SU-DHL-6 (cell line): ENCODE data around the gene GAMT.

Experiments used
- H2AFZ ChIP-seq: fragments of 200-600 bp; sonication (generic); 2 replicates; pipeline ENCODE4 v1.6.1; 2014; ENCODE audit warnings: low read depth, mild to moderate bottlenecking, moderate library complexity, mixed read lengths, antibody characterized with exemption, low read length; ENCODE audit not compliant: severe bottlenecking
- H3F3A ChIP-seq: fragments of 200-600 bp; shearing (Covaris generic); 2 replicates; pipeline ENCODE4 v1.6.0; 2016; ENCODE audit warnings: antibody characterized with exemption, mild to moderate bottlenecking; ENCODE audit not compliant: insufficient read depth
- H3K27ac ChIP-seq: fragments of 200-600 bp; sonication (generic); 2 replicates; pipeline ENCODE4 v1.5.1; 2016; ENCODE audit warnings: low read depth, mild to moderate bottlenecking, low read length, moderate library complexity, mixed read lengths
- H3K27me3 ChIP-seq: fragments of 200-600 bp; sonication (generic), shearing (Covaris generic); 2 replicates; pipeline ENCODE4 v1.6.0; 2014; ENCODE audit warnings: mild to moderate bottlenecking, low read length
- H3K36me3 ChIP-seq: fragments of 200-600 bp; sonication (generic); 2 replicates; pipeline ENCODE4 v1.6.1; 2014; ENCODE audit warnings: mild to moderate bottlenecking, low read length, mixed read lengths
- H3K4me2 ChIP-seq: fragments of 300-600, 200-600 bp; shearing (Covaris generic), sonication (generic); 2 replicates; pipeline ENCODE4 v1.6.0; 2014; ENCODE audit warnings: low read length, low read depth, mild to moderate bottlenecking; ENCODE audit not compliant: poor library complexity, severe bottlenecking
- H3K4me3 ChIP-seq: fragments of 200-600 bp; sonication (generic); 2 replicates; pipeline ENCODE4 v1.5.1; 2014; ENCODE audit warnings: antibody characterized with exemption, low read length, mild to moderate bottlenecking, mixed read lengths; ENCODE audit not compliant: insufficient read depth, poor library complexity, severe bottlenecking
- H3K79me2 ChIP-seq: fragments of 200-600 bp; sonication (generic); 2 replicates; pipeline ENCODE4 v1.6.1; 2014; ENCODE audit warnings: mild to moderate bottlenecking, low read length, moderate library complexity; ENCODE audit not compliant: insufficient read depth
- H3K9ac ChIP-seq: fragments of 200-600 bp; sonication (generic); 2 replicates; pipeline ENCODE4 v1.7.0; 2014; ENCODE audit warnings: mild to moderate bottlenecking, low read length
- H3K9me2 ChIP-seq: fragments of 200-600 bp; sonication (generic); replicated peaks from 2 replicates; pipeline ENCODE4 v1.6.1; 2014; ENCODE audit warnings: low read length; ENCODE audit not compliant: insufficient read depth
- H3K9me3 ChIP-seq: fragments of 200-600 bp; sonication (generic); 2 replicates; pipeline ENCODE4 v1.6.1; 2014; ENCODE audit warnings: low read length, mixed read lengths; ENCODE audit not compliant: insufficient read depth
- H4K20me1 ChIP-seq: fragments of 200-600 bp; sonication (generic); 2 replicates; pipeline ENCODE4 v1.6.1; 2014; ENCODE audit warnings: low read depth, mild to moderate bottlenecking, antibody characterized with exemption, low read length, moderate library complexity, mixed read lengths
- CTCF ChIP-seq: fragments of 200-600 bp; sonication (generic); IDR thresholded peaks from one replicate; pipeline ENCODE4 v1.5.1; 2017; ENCODE audit warnings: antibody characterized with exemption, mild to moderate bottlenecking, low read length, moderate library complexity; ENCODE audit not compliant: insufficient read depth, poor library complexity, severe bottlenecking
- EZH2phosphoT487 ChIP-seq: fragments of 200-600 bp; sonication (generic), shearing (Covaris generic); conservative IDR thresholded peaks from 2 replicates; pipeline ENCODE4 v1.6.1; 2018; ENCODE audit warnings: mild to moderate bottlenecking, antibody characterized with exemption, low read length, moderate library complexity, mixed read lengths

GAMT gene

DNA sequence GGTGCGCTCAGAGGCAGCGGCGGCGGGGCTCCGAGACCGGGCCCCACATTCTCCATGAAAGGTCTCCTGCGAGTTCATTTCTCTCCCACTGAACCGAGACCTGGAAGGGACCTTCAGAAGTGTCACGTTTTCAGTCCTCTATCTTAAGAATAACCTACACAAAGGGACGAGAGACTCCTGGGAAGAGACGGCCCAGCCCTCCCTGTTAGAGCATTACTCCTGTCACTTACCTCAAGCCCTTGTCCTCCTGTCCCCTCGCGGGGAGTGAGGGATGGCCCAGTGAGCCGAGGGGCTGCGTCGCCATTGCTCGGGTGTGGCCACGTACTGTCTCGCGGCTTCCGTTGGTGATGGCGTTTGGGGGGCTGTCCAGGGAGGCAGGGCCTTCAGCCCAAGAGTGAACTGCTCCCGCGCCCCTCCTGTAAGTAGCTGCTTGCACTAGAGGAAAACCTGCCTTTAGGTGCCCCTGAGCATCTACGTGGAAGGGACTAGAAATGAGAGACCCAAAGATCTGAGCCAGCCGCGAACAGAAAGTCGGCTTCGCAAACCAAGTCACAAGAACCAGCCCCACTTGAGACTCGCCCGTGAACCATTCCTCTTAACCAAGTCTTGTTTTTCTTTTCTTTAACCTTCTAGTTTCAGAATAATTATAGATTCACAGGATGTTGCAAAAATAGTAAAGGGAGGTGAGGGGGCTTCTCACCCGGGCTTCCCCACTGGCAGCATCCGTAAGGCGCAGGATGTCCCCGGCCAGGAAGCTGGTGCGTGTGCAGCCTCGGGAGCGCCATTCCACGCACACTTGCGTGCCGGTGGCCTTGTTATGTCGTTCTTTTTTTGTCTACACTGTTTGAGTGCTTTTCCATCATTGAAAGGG, 38.7 kb downstream of the GAMT start:
- no peaks in the 10 kb centered on the region for H3K9me2 ChIP-seq
- no peak overlapping the region for H3K4me3 ChIP-seq
- H3K79me2 ChIP-seq: no peaks in the 10 kb centered on the region
- H3K27me3 ChIP-seq: no peaks in the 10 kb centered on the region
- TF ChIP-seq CTCF (no peak), EZH2phosphoT487 (no peak)
- 0 out of 2 replicates have a peak, but pooled peaks cover 3% of the 10 kb centered on the region for H3K36me3 ChIP-seq
- H2AFZ ChIP-seq: no peak overlapping the region
- H4K20me1 ChIP-seq: no peaks in the 10 kb centered on the region
- H3K9me3 ChIP-seq: no peaks in the 10 kb centered on the region
- no peaks in the 10 kb centered on the region for H3F3A ChIP-seq
- H3K4me2 ChIP-seq: no peak overlapping the region
- H3K9ac ChIP-seq: no peak overlapping the region
- H3K27ac ChIP-seq: no peak overlapping the region

DNA sequence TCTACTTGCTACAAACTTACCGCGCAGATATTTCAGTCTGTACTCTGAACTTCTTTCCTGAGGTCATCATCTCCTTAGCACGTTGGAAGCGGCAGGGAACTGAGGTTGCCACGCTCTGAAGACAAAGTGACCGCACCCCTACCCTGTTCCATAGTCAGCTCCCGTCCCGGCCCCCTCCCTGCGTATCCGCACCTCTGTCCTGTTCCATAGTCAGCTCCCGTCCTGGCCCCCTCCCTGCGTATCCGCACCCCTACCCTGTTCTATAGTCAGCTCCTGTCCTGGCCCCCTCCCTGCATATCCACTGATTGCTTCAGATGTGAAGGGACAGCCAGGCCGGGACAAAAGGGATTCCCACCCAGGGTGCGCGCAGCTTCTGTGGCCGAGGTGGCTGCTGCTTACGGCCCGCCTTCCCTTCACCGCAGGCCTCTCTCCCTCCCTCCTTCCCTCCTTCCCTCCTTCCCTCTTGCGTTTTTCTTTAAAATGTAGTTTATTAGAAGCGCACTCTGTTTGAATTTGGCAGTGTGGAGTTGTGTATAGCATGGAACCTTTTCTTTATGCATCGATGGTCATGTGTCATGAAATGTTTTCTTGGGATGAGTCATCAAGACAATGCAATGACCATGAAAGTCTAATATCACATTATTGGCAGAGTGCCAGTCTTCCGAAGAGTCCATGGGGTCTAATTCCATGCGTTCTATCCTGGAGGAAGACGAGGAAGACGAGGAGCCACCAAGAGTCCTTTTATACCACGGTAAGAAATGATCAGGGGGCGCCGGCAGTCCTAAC, 39.5 kb downstream of the GAMT start:
- Histone ChIP-seq H4K20me1 (no peaks in the 10 kb centered on the region), H3K36me3 (0 out of 2 replicates have a peak, but pooled peaks cover 7% of the 10 kb centered on the region), H3K9ac (no peak overlapping the region), H3F3A (no peaks in the 10 kb centered on the region), H3K27ac (no peak overlapping the region), H3K9me3 (no peaks in the 10 kb centered on the region), H3K27me3 (no peaks in the 10 kb centered on the region), H3K79me2 (no peaks in the 10 kb centered on the region), H3K4me3 (no peak overlapping the region), H3K9me2 (no peaks in the 10 kb centered on the region), H2AFZ (no peak overlapping the region), H3K4me2 (no peak overlapping the region)
- TF ChIP-seq EZH2phosphoT487: no peak
- TF ChIP-seq CTCF: no peak

DNA sequence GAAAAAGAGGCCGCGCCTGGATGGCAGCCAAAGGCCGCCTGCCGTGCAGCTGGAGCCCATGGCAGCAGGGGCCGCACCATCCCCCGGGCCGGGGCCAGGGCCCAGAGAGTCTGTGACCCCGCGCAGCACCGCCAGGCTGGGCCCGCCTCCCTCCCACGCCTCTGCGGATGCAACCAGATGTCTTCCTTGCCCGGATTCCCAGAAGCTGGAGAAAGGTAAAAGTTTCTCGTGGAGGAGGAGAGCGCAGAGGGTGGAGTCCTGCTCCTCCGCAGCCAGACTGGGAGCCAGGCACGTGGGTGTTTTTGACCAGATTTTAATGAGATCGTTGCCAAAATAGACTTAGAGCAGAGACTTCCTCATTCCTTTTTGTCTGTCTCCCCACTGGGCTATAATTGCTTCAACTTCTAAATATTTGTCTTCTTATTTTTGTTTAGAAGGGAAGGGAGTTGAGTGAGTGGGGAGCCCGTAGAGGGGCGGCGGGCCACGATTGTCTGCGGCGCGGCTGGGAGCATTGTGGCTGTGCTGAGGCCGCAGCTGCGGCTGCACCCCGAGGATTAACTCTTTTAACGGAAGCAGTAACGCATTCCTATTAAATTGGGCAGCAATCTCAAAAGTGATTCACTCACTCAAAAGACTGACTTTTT, 40.4 kb downstream of the GAMT start:
- Histone ChIP-seq H3K9me2 (no peaks in the 10 kb centered on the region), H4K20me1 (no peaks in the 10 kb centered on the region), H3K36me3 (0 out of 2 replicates have a peak, but pooled peaks cover 7% of the 10 kb centered on the region), H3K4me2 (no peak overlapping the region), H3K79me2 (no peaks in the 10 kb centered on the region), H3K27ac (no peak overlapping the region), H3K9me3 (no peaks in the 10 kb centered on the region), H3F3A (no peaks in the 10 kb centered on the region), H3K27me3 (no peaks in the 10 kb centered on the region), H3K9ac (no peak overlapping the region), H2AFZ (no peak overlapping the region), H3K4me3 (no peak overlapping the region)
- TF ChIP-seq CTCF (no peak), EZH2phosphoT487 (no peak)
